ENCODE measurements around the gene EPB41L5. TPM values are rescaled to one million over a fixed set of nuclear protein-coding genes. Genes with fewer than 3 reads are reported as not detected.
A peak's percentile ranks its signal among the peaks of the same experiment; 100 is the strongest.

EPB41L5 gene
- total RNA-seq, 1 donor from 2014 or later: 1.5 TPM

- intact Hi-C loops (cut with micrococcal nuclease): loop anchor here (1.0 to 5.0 kb wide), 6 partner anchors 10 to 855 kb away; partner anchors contain the start of genes C2orf76, DBI, EPB41L5 and RALB
- DNase-seq (ENCODE audit: low spot score): no peak
- Mint-ChIP-seq H3K9me3 (no peaks in the 10 kb centered on the region), H3K27me3 (ENCODE audit: low read depth) (no peaks in the 10 kb centered on the region), H3K4me3 (ENCODE audit: low read depth) (peak overlapping the region; percentile 73), H3K36me3 (ENCODE audit: low read depth) (peaks cover 49% of the 10 kb centered on the region), H3K27ac (peak overlapping the region; percentile 84), H3K4me1 (ENCODE audit: low read depth) (peaks cover 50% of the 10 kb centered on the region)
Observed at GRCh38 chr2:120222186-120223033, 209.5 kb downstream of the EPB41L5 start.

GRCh38 chr2:120223034-120223912 lies 210.4 kb downstream of the EPB41L5 start, which contains the start of gene TMEM185B:
TSS of gene TMEM185B (minus strand) at chr2:120223400. CDS start at chr2:120222976, 424 bp downstream.
- Mint-ChIP-seq H3K27ac (peak within 1 kb of the TSS; percentile 84), H3K36me3 (ENCODE audit: low read depth) (peaks cover 46% of the 10 kb centered on the region), H3K9me3 (no peaks in the 10 kb centered on the region), H3K4me3 (ENCODE audit: low read depth) (peak within 1 kb of the TSS; percentile 82), H3K4me1 (ENCODE audit: low read depth) (peaks cover 57% of the 10 kb centered on the region), H3K27me3 (ENCODE audit: low read depth) (no peaks in the 10 kb centered on the region)
- intact Hi-C loops (cut with micrococcal nuclease): loop anchor here (1.0 to 5.0 kb wide), 6 partner anchors 9 to 856 kb away; partner anchors contain the start of genes C2orf76, DBI, EPB41L5 and RALB
- DNase-seq (ENCODE audit: low spot score): peak; percentile 88

- Mint-ChIP-seq H3K4me3 (ENCODE audit: low read depth) (peak overlapping the region; percentile 82), H3K27ac (peak overlapping the region; percentile 69), H3K9me3 (no peaks in the 10 kb centered on the region), H3K27me3 (ENCODE audit: low read depth) (no peaks in the 10 kb centered on the region), H3K36me3 (ENCODE audit: low read depth) (peaks cover 45% of the 10 kb centered on the region), H3K4me1 (ENCODE audit: low read depth) (peaks cover 66% of the 10 kb centered on the region)
- intact Hi-C loops (cut with micrococcal nuclease): loop anchor here (5.0 kb wide), 2 partner anchors 212 to 857 kb away; partner anchors contain the start of genes C2orf76, DBI and EPB41L5
- DNase-seq (ENCODE audit: low spot score): no peak
Observed at GRCh38 chr2:120224256-120224655, 211.4 kb downstream of the EPB41L5 start.

- no peak for DNase-seq (ENCODE audit: low spot score)
- Mint-ChIP-seq H3K36me3 (ENCODE audit: low read depth) (peaks cover 43% of the 10 kb centered on the region), H3K27me3 (ENCODE audit: low read depth) (no peaks in the 10 kb centered on the region), H3K9me3 (no peaks in the 10 kb centered on the region), H3K4me3 (ENCODE audit: low read depth) (peak overlapping the region; percentile 82), H3K4me1 (ENCODE audit: low read depth) (peaks cover 70% of the 10 kb centered on the region), H3K27ac (peak overlapping the region; percentile 69)
- intact Hi-C loops (cut with micrococcal nuclease): loop anchor here (5.0 kb wide), 2 partner anchors 213 to 858 kb away; partner anchors contain the start of genes C2orf76, DBI and EPB41L5
Observed at GRCh38 chr2:120224735-120225548, 212.1 kb downstream of the EPB41L5 start.

GRCh38 chr2:120225549-120226065 lies 212.7 kb downstream of the EPB41L5 start:
- H3K4me1 Mint-ChIP-seq (ENCODE audit: low read depth): peaks cover 70% of the 10 kb centered on the region
- H3K27me3 Mint-ChIP-seq (ENCODE audit: low read depth): no peaks in the 10 kb centered on the region
- peak overlapping the region; percentile 37 for H3K4me3 Mint-ChIP-seq (ENCODE audit: low read depth)
- no peak overlapping the region for H3K27ac Mint-ChIP-seq
- no peak for DNase-seq (ENCODE audit: low spot score)
- intact Hi-C loops (cut with micrococcal nuclease): no loop called here
- H3K9me3 Mint-ChIP-seq: no peaks in the 10 kb centered on the region
- peaks cover 41% of the 10 kb centered on the region for H3K36me3 Mint-ChIP-seq (ENCODE audit: low read depth)

- Mint-ChIP-seq H3K9me3 (no peaks in the 10 kb centered on the region), H3K27ac (peak overlapping the region; percentile 24), H3K36me3 (ENCODE audit: low read depth) (peaks cover 40% of the 10 kb centered on the region), H3K27me3 (ENCODE audit: low read depth) (no peaks in the 10 kb centered on the region), H3K4me1 (ENCODE audit: low read depth) (peaks cover 70% of the 10 kb centered on the region), H3K4me3 (ENCODE audit: low read depth) (no peak overlapping the region)
- intact Hi-C loops (cut with micrococcal nuclease): no loop called here
- DNase-seq (ENCODE audit: low spot score): no peak
Observed at GRCh38 chr2:120226316-120226715, 213.4 kb downstream of the EPB41L5 start.

- peaks cover 65% of the 10 kb centered on the region for H3K4me1 Mint-ChIP-seq (ENCODE audit: low read depth)
- H3K36me3 Mint-ChIP-seq (ENCODE audit: low read depth): peaks cover 30% of the 10 kb centered on the region
- no peaks in the 10 kb centered on the region for H3K9me3 Mint-ChIP-seq
- intact Hi-C loops (cut with micrococcal nuclease): no loop called here
- H3K27ac Mint-ChIP-seq: peak overlapping the region; percentile 67
- H3K4me3 Mint-ChIP-seq (ENCODE audit: low read depth): no peak overlapping the region
- DNase-seq (ENCODE audit: low spot score): no peak
- no peaks in the 10 kb centered on the region for H3K27me3 Mint-ChIP-seq (ENCODE audit: low read depth)
Observed at GRCh38 chr2:120227111-120227991, 214.5 kb downstream of the EPB41L5 start.

GRCh38 chr2:120228503-120228902 lies 215.6 kb downstream of the EPB41L5 start:
- intact Hi-C loops (cut with micrococcal nuclease): no loop called here
- Mint-ChIP-seq H3K36me3 (ENCODE audit: low read depth) (peaks cover 28% of the 10 kb centered on the region), H3K27ac (peak overlapping the region; percentile 67), H3K9me3 (no peaks in the 10 kb centered on the region), H3K4me3 (ENCODE audit: low read depth) (no peak overlapping the region), H3K4me1 (ENCODE audit: low read depth) (peaks cover 75% of the 10 kb centered on the region), H3K27me3 (ENCODE audit: low read depth) (no peaks in the 10 kb centered on the region)
- DNase-seq (ENCODE audit: low spot score): no peak

Other genes starting within 250 kb of the EPB41L5 start
- gene TMEM185B, start 210.3 kb downstream of the EPB41L5 start, total RNA-seq: 38.7 and 39.3 TPM in 2 replicates
- gene RALB, start 239.8 kb downstream of the EPB41L5 start, total RNA-seq: 58.4 and 65.0 TPM in 2 replicates

Data from activated T-helper 2 cell treated with anti-CD3 and anti-CD28 coated beads, Interferon-gamma antibody, Interleukin-2, Interleukin-4, amounts not matched to agents 10 μg/mL and 5 μg/mL and 100 μg/mL, durations not matched to agents 14 hours and 24 hours and 36 hours (primary cell).